DOHH2 (cell line): Measurements from ENCODE around the gene MFGE8.

Source experiments
- H3F3A ChIP-seq: fragments of 200-600 bp; sonication (generic), shearing (Covaris generic); 2 replicates; pipeline ENCODE4 v1.6.0; 2016; ENCODE audit warnings: antibody characterized with exemption, mild to moderate bottlenecking; ENCODE audit not compliant: control insufficient read depth, insufficient read depth
- H3K27ac ChIP-seq: fragments of 200-600 bp; sonication (generic); 2 replicates; pipeline ENCODE4 v1.5.1; 2014; ENCODE audit warnings: low read depth, mild to moderate bottlenecking, low read length, moderate library complexity
- H3K27me3 ChIP-seq: fragments of 200-600 bp; sonication (generic); 2 replicates; pipeline ENCODE4 v1.6.1; 2014; ENCODE audit warnings: mild to moderate bottlenecking, low read length, mixed read lengths; ENCODE audit not compliant: control insufficient read depth
- H3K36me3 ChIP-seq: fragments of 200-600 bp; sonication (generic); 2 replicates; pipeline ENCODE4 v1.6.1; 2014; ENCODE audit warnings: mild to moderate bottlenecking, low read length, moderate library complexity, mixed read lengths; ENCODE audit not compliant: control insufficient read depth
- H3K4me1 ChIP-seq: fragments of 200-600 bp; sonication (generic); 2 replicates; pipeline ENCODE4 v1.6.1; 2014; ENCODE audit warnings: mild to moderate bottlenecking, low read length, mixed read lengths; ENCODE audit not compliant: control insufficient read depth
- H3K4me2 ChIP-seq: fragments of 200-600 bp; sonication (generic); 2 replicates; pipeline ENCODE4 v1.6.0; 2014; ENCODE audit warnings: mild to moderate bottlenecking, low read length, moderate library complexity
- H3K4me3 ChIP-seq: fragments of 200-600 bp; sonication (generic); 2 replicates; pipeline ENCODE4 v1.5.1; 2014; ENCODE audit warnings: mild to moderate bottlenecking, low read length, mixed read lengths
- H3K79me2 ChIP-seq: fragments of 200-600 bp; sonication (generic); 2 replicates; pipeline ENCODE4 v1.6.1; 2014; ENCODE audit warnings: mild to moderate bottlenecking, low read length, mixed read lengths; ENCODE audit not compliant: control insufficient read depth
- H3K9me2 ChIP-seq: fragments of 200-600 bp; sonication (generic); replicated peaks from 2 replicates; pipeline ENCODE4 v1.6.1; 2014; ENCODE audit warnings: mild to moderate bottlenecking, low read length, mixed read lengths; ENCODE audit not compliant: control insufficient read depth
- H3K9me3 ChIP-seq: fragments of 200-600 bp; sonication (generic); 2 replicates; pipeline ENCODE4 v1.6.1; 2014; ENCODE audit warnings: antibody characterized with exemption, low read length, mixed read lengths; ENCODE audit not compliant: control insufficient read depth, insufficient read depth
- H4K20me1 ChIP-seq: fragments of 200-600 bp; sonication (generic); 2 replicates; pipeline ENCODE4 v1.6.0; 2014; ENCODE audit warnings: low read depth, mild to moderate bottlenecking, antibody characterized with exemption, low read length, moderate library complexity; ENCODE audit not compliant: control insufficient read depth, insufficient read depth
- CTCF ChIP-seq: fragments of 200-600 bp; sonication (generic); IDR thresholded peaks from one replicate; pipeline ENCODE4 v1.5.1; 2014; ENCODE audit warnings: antibody characterized with exemption, mild to moderate bottlenecking, low read depth, low read length; ENCODE audit not compliant: poor library complexity, severe bottlenecking
- EZH2phosphoT487 ChIP-seq: fragments of 200-600 bp; sonication (generic); IDR thresholded peaks from 2 replicates; pipeline ENCODE4 v1.6.1; 2017; ENCODE audit warnings: borderline replicate concordance, mild to moderate bottlenecking, antibody characterized with exemption, low read length, moderate library complexity, mixed read lengths

Gene MFGE8

GRCh38 chr15:88849376-88850072 is 63.7 kb downstream of the MFGE8 start:
- H3K79me2 ChIP-seq, result no peaks in the 10 kb centered on the region
- no peaks in the 10 kb centered on the region for H3K27me3 ChIP-seq
- H3K4me2 ChIP-seq, result no peak overlapping the region
- no peaks in the 10 kb centered on the region for H4K20me1 ChIP-seq
- H3F3A ChIP-seq, result no peaks in the 10 kb centered on the region
- no peaks in the 10 kb centered on the region for H3K4me1 ChIP-seq
- TF ChIP-seq CTCF, result no peak
- TF ChIP-seq EZH2phosphoT487, result no peak
- H3K9me2 ChIP-seq, result no peaks in the 10 kb centered on the region
- H3K4me3 ChIP-seq, result no peak overlapping the region
- no peaks in the 10 kb centered on the region for H3K36me3 ChIP-seq
- H3K9me3 ChIP-seq, result peaks cover 4% of the 10 kb centered on the region; the same call in 1 of the 2 replicates
- H3K27ac ChIP-seq, result no peak overlapping the region
